ENCODE results near the gene AARS1.

- TF ChIP-seq CTCF (IDR thresholded peaks at IDR 0.05): no peak
- no peak for TF ChIP-seq POLR2A (IDR thresholded peaks at IDR 0.05)
These were observed 10.0 kb upstream of the AARS1 start, which contains the start of gene DDX19B for GRCh38 chr16:70298988-70299938.

Data from testis (tissue), 2 donors.